BJ (cell line): ENCODE results near the gene CCDC102B. TPM values are rescaled to one million over a fixed set of nuclear protein-coding genes. Genes with fewer than 3 reads are reported as not detected.
"Not testable (repeated sequence)": the region's sequence is repeated elsewhere in the genome, so short reads cannot be mapped to it uniquely, and the experiment has no call there.

Experiments used
- CTCF ChIA-PET: fragments of 350-600 bp; formaldehyde crosslinking; extraction: SDS; loops from one replicate; lab custom pipeline; 2021; ENCODE audit warnings: antibody characterized with exemption, inconsistent platforms; lab: Yijun Ruan, JAX
- POLR2A ChIA-PET: fragments of 300-600 bp; sonication (Branson Sonifier 250); formaldehyde crosslinking; extraction: SDS; loops from one replicate; lab custom pipeline; 2021; ENCODE audit warnings: antibody characterized with exemption; lab: Charles Lee
- DNase-seq: peaks from one replicate; pipeline ENCODE4 v3.0.0-alpha.2; 2011; ENCODE audit warnings: low read depth
- H3K27me3 ChIP-seq: 2 replicates; pipeline ENCODE4 v1.6.0; 2011; ENCODE audit warnings: low read length; ENCODE audit not compliant: control insufficient read depth, insufficient read depth
- H3K36me3 ChIP-seq: 2 replicates; pipeline ENCODE4 v1.5.1; 2011; ENCODE audit warnings: low read length; ENCODE audit not compliant: control insufficient read depth, insufficient read depth
- H3K4me3 ChIP-seq: 2 replicates; pipeline ENCODE4 v1.5.1; 2011; ENCODE audit warnings: low read depth, mild to moderate bottlenecking, control low read depth, low read length
- CTCF ChIP-seq: IDR thresholded peaks from 2 replicates; pipeline ENCODE4 v1.5.1; 2011; ENCODE audit warnings: low read depth, mild to moderate bottlenecking, control low read depth, inconsistent platforms, low read length, moderate library complexity; ENCODE audit not compliant: insufficient read depth
- polyA plus RNA-seq: library from polyadenylated mRNA; depleted of rRNA; stranded (reverse); fragments of >200 nt; gene quantifications from 2 replicates; pipeline ENCODE4 v1.2.3, GENCODE V29; 2011

The CCDC102B gene
- polyA plus RNA-seq, 1 experiment = 2.8 TPM

GRCh38 chr18:68780802-68781635, 16.9 kb upstream of the CCDC102B start:
- Histone ChIP-seq H3K4me3 (no peak overlapping the region), H3K36me3 (no peaks in the 10 kb centered on the region), H3K27me3 (no peaks in the 10 kb centered on the region)
- POLR2A ChIA-PET = no interaction called here
- no peak for TF ChIP-seq CTCF
- CTCF ChIA-PET = no interaction called here
- DNase-seq = no peak

- DNase-seq = no peak
- ChIA-PET POLR2A (no interaction called here), CTCF (no interaction called here)
These were observed 14.4 kb upstream of the CCDC102B start for GRCh38 chr18:68783506-68783905.

GRCh38 chr18:68784071-68784470, 13.8 kb upstream of the CCDC102B start:
- Histone ChIP-seq H3K36me3 (no peaks in the 10 kb centered on the region), H3K4me3 (no peak overlapping the region), H3K27me3 (no peaks in the 10 kb centered on the region)
- TF ChIP-seq CTCF = no peak
- CTCF ChIA-PET = no interaction called here
- POLR2A ChIA-PET = no interaction called here
- no peak for DNase-seq

More at GRCh38 chr18:68783506-68783905, 14.4 kb upstream of the CCDC102B start:
- TF ChIP-seq CTCF = no peak
- Histone ChIP-seq H3K36me3 (no peaks in the 10 kb centered on the region), H3K27me3 (no peaks in the 10 kb centered on the region), H3K4me3 (no peak overlapping the region)

GRCh38 chr18:68790290-68790689, 7.6 kb upstream of the CCDC102B start:
- H3K4me3 ChIP-seq, DNase-seq, POLR2A ChIA-PET, H3K36me3 ChIP-seq, H3K27me3 ChIP-seq, CTCF ChIA-PET: not testable (repeated sequence)

GRCh38 chr18:68791801-68792200, 6.1 kb upstream of the CCDC102B start:
- POLR2A ChIA-PET = no interaction called here

More at GRCh38 chr18:68791801-68792200, 6.1 kb upstream of the CCDC102B start:
- H3K4me3 ChIP-seq = no peak overlapping the region
- no peaks in the 10 kb centered on the region for H3K27me3 ChIP-seq
- CTCF ChIA-PET = no interaction called here
- no peaks in the 10 kb centered on the region for H3K36me3 ChIP-seq
- no peak for DNase-seq
- no peak for TF ChIP-seq CTCF
